ENCODE data around the gene ACADVL.

Gene ACADVL

DNA sequence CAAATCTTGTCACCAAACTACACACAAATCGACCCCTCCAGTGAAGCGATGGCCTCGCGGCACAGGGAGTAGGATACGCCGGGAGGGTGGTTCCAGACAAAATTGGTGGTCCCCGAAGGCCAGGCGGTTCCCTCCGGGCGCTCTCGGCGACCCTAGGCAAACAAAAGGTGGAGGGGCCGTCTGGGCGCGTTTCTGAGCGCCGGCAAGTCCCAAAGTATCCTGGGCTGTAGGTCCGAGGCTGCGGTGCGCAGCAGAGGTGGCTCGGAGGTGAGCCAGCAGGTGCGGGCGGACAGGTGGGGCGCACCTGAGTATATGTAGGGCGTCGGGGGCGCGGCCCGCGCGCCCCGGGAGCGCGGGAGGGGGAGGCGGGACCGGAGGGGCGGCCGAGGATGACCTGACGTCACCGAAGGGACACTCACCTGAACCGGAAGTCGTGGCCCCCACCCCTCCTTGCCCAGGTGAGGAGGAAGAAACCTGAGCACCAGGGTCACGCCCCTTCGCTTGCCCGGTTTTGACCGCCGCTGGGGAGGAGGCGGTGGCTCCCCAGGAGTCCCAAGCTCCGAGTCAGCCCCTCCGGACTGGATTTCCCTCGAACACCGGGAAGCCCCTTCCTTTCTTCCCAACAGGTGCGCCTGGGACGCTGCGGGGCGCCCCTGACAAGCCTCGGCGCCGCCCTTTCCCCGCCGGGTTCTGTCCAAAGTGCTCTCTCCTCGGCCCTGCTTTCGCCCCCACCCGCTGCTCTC is 42.6 kb downstream of the ACADVL start, which contains the start of gene CLDN7:
CLDN7 (minus strand) TSS at position 287 of the 743 bp plus-strand sequence. CDS start 435 bp downstream, outside the sequence.
- TF ChIP-seq, protein P1, sequence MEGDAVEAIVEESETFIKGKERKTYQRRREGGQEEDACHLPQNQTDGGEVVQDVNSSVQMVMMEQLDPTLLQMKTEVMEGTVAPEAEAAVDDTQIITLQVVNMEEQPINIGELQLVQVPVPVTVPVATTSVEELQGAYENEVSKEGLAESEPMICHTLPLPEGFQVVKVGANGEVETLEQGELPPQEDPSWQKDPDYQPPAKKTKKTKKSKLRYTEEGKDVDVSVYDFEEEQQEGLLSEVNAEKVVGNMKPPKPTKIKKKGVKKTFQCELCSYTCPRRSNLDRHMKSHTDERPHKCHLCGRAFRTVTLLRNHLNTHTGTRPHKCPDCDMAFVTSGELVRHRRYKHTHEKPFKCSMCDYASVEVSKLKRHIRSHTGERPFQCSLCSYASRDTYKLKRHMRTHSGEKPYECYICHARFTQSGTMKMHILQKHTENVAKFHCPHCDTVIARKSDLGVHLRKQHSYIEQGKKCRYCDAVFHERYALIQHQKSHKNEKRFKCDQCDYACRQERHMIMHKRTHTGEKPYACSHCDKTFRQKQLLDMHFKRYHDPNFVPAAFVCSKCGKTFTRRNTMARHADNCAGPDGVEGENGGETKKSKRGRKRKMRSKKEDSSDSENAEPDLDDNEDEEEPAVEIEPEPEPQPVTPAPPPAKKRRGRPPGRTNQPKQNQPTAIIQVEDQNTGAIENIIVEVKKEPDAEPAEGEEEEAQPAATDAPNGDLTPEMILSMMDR (IDR thresholded peaks at IDR 0.05; ENCODE audit: borderline replicate concordance, insufficient read depth, low read depth, low read length), result no peak
- H3K4me3 ChIP-seq (ENCODE audit: low read depth, low read length), result peak within 1 kb of the TSS; percentile 40

DNA sequence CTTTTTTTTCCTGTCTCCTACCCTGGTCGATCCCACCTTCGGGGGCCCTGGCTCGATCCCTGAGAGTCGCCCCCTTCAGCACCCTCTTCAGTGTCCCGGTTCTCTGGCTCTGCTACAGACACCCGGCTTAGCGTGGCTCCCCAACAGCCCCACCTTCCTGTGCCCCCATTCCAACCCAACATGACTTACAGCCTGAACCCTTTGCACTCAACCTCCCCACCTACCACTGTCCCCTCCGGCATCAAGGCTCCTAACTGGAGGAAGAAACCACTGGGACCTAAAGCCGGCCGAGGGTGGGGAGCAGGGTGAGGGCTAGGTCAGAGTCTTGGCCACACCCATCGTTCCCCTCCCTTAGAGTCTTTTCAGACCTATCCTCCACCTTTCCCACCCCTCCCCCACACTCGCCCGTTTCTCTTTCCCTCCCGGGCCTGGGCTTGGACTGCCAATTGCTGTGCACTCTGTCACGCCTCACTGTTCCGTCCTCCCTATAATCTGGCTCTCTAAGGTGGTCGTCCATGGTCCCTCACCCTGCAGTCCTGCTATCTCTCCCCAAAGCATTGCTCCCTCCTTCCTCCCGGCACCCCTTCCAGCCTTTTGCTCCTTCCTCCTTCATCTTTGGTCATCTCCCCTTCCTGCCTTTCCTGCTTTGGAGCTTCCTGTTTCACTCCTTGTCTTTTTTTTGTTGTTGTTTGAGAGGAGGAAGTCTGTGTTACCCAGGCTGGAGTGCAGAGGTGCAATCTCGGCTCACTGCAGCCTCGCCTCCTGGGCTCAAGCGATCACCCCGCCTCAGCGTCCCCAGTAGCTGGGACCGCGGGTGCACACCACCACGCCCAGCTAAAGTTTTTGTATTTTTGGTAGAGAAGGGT is 43.4 kb downstream of the ACADVL start:
- no peak overlapping the region for H3K4me3 ChIP-seq (ENCODE audit: low read depth, low read length)
- TF ChIP-seq, protein P1 (IDR thresholded peaks at IDR 0.05; ENCODE audit: borderline replicate concordance, insufficient read depth, low read depth, low read length), result no peak

DNA sequence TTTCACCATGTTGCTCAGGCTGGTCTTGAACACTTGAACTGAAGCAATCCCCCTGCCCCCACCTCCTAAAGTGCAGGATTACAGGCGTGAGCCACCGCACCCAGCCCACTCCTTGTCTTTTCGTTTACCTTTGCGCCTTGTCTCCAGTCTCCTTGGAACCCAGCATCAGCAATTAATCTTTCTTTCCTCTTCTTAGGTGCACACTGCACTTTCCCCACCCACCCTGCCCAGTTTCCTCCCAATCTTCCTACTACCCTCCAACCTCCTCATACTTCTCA is 44.0 kb downstream of the ACADVL start:
- H3K4me3 ChIP-seq (ENCODE audit: low read depth, low read length), result no peak overlapping the region
- TF ChIP-seq, protein P1 (IDR thresholded peaks at IDR 0.05; ENCODE audit: borderline replicate concordance, insufficient read depth, low read depth, low read length), result no peak

DNA sequence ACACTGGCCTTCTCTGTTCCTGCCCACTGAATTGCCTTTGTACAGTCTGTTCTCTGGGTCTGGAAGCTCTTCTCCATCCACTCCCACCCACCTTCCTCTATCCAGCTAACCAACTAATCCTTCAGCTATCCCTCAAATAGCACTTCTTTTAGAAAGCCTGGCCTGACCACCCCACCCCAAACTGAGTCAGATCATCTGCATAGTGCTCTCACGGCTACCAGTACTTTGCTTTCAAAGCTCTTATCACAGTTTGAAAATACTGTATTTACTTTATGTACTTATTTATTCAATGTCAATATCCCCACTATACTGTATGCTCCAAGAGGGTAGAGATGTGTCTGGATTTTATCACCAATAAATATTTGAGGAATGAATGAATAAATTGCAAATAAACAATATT is 47.0 kb downstream of the ACADVL start:
- no peak overlapping the region for H3K4me3 ChIP-seq (ENCODE audit: low read depth, low read length)
- TF ChIP-seq, protein P1 (IDR thresholded peaks at IDR 0.05; ENCODE audit: borderline replicate concordance, insufficient read depth, low read depth, low read length), result no peak
